ENCODE measurements around the gene TPM1. TPM values are rescaled to one million over a fixed set of nuclear protein-coding genes. Genes with fewer than 3 reads are reported as not detected.
A peak's percentile ranks its signal among the peaks of the same experiment; 100 is the strongest.
"Not testable (repeated sequence)": the region's sequence is repeated elsewhere in the genome, so short reads cannot be mapped to it uniquely, and the experiment has no call there.

The TPM1 gene
- total RNA-seq: 100 to 1,000 TPM; 167 to 702 (median 252) TPM

- DNase-seq (ENCODE audit: low spot score) (no peak), ATAC-seq (ENCODE audit: low FRiP score) (peak; percentile 70)
- TF ChIP-seq, protein P1, sequence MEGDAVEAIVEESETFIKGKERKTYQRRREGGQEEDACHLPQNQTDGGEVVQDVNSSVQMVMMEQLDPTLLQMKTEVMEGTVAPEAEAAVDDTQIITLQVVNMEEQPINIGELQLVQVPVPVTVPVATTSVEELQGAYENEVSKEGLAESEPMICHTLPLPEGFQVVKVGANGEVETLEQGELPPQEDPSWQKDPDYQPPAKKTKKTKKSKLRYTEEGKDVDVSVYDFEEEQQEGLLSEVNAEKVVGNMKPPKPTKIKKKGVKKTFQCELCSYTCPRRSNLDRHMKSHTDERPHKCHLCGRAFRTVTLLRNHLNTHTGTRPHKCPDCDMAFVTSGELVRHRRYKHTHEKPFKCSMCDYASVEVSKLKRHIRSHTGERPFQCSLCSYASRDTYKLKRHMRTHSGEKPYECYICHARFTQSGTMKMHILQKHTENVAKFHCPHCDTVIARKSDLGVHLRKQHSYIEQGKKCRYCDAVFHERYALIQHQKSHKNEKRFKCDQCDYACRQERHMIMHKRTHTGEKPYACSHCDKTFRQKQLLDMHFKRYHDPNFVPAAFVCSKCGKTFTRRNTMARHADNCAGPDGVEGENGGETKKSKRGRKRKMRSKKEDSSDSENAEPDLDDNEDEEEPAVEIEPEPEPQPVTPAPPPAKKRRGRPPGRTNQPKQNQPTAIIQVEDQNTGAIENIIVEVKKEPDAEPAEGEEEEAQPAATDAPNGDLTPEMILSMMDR (IDR thresholded peaks at IDR 0.05): no peak
Measured at GRCh38 chr15:63041974-63042876, at the start of gene TPM1. TPM1 (plus strand) TSS chr15:63042747; CDS start chr15:63042830, 83 bp downstream.

- no peak for DNase-seq (ENCODE audit: low spot score)
- ATAC-seq (ENCODE audit: low FRiP score): no peak
- TF ChIP-seq, protein P1 (IDR thresholded peaks at IDR 0.05): no peak
Measured at GRCh38 chr15:62993066-62993465, 49.5 kb upstream of the TPM1 start.

GRCh38 chr15:62993632-62994031 lies 48.9 kb upstream of the TPM1 start:
- DNase-seq (ENCODE audit: low spot score); ATAC-seq (ENCODE audit: low FRiP score): not testable (repeated sequence)

- TF ChIP-seq, protein P1 (IDR thresholded peaks at IDR 0.05): no peak
- ATAC-seq (ENCODE audit: low FRiP score): no peak
- no peak for DNase-seq (ENCODE audit: low spot score)
Measured at GRCh38 chr15:62994439-62994838, 48.1 kb upstream of the TPM1 start.

GRCh38 chr15:62994975-62995681 lies 47.4 kb upstream of the TPM1 start:
- TF ChIP-seq, protein P1 (IDR thresholded peaks at IDR 0.05): no peak

DNA sequence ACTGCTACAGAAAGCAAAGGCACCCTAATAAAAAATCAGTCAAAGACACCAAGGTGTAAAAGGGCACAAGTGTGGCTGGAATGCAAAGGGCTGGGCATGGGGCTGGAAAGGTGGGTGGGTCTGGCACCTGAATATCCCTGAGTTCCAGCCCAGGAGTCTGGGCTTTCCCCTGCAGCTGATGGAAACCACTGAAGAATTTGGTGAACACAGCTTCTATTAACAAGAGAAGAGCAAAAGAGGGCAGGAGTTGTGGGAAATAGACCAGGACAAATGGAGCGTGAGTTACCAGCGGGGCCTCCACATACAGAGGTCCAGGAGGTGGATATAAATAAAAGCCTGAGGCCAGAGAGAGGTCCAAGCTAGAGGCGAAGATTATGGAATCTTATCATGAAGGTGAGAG lies 45.1 kb upstream of the TPM1 start:
- no peak for DNase-seq (ENCODE audit: low spot score)
- no peak for ATAC-seq (ENCODE audit: low FRiP score)
- TF ChIP-seq, protein P1 (IDR thresholded peaks at IDR 0.05): no peak

More at GRCh38 chr15:62994975-62995681, 47.4 kb upstream of the TPM1 start:
- DNase-seq (ENCODE audit: low spot score) (no peak), ATAC-seq (ENCODE audit: low FRiP score) (no peak)

DNA sequence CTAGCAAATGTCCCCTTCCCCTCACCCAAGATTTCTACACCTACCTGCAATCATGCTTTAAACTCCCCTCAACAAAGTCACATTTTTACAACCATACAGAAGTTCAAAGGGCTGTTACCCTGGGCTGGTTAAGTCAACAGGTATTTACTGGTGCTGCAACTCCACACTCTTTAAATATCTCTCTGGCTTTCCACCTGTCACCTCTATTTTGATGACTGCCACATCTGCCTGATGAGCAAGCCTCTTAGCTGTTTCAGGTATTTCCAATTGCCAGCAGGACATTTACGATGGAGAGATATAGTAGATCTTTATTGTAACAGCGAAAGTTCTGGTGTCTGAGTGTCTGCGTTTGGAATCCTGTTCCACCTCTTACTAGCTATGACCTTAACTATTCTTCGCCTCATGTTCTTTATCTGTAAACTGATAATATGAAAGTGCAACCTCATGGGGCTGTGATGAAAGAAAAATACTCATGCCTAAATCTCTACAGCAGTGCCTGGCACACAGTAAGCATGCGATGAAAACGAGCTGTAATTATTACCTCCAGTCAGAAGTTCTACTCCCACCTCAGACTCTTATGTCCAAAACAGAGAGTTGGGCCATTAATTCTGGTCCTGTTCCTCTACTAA lies 44.2 kb upstream of the TPM1 start:
- TF ChIP-seq, protein P1 (IDR thresholded peaks at IDR 0.05): no peak
- DNase-seq (ENCODE audit: low spot score) (no peak), ATAC-seq (ENCODE audit: low FRiP score) (no peak)
